SK-N-MC (cell line): ENCODE measurements around the gene TRANK1.

Source experiments
- DNase-seq: peaks from one replicate; pipeline ENCODE4 v3.0.0-alpha.2; 2011; ENCODE audit warnings: low read depth, low spot score
- H3K27ac ChIP-seq: fragments of 200-600 bp; sonication (generic); 2 replicates; pipeline ENCODE4 v1.5.1; 2016; ENCODE audit warnings: mixed run types
- H3K36me3 ChIP-seq: fragments of 200-600 bp; sonication (generic); 2 replicates; pipeline ENCODE4 v1.6.1; 2017; ENCODE audit warnings: antibody characterized with exemption, low read length, mixed read lengths; ENCODE audit not compliant: insufficient read depth
- H3K4me3 ChIP-seq: fragments of 200-600 bp; sonication (generic); 2 replicates; pipeline ENCODE4 v1.5.1; 2016
- H3K9ac ChIP-seq: fragments of 200-600 bp; sonication (generic); 2 replicates; pipeline ENCODE4 v1.8.0; 2017; ENCODE audit warnings: mixed run types, mixed read lengths; ENCODE audit not compliant: insufficient read length
- H3K9me3 ChIP-seq: fragments of 200-600 bp; sonication (generic); 2 replicates; pipeline ENCODE4 v1.6.1; 2017; ENCODE audit warnings: low read depth, mild to moderate bottlenecking, antibody characterized with exemption, low read length, moderate library complexity, mixed read lengths
- EZH2 ChIP-seq: fragments of 200-600 bp; sonication (generic); IDR thresholded peaks from one replicate; pipeline ENCODE4 v1.6.1; 2017; ENCODE audit warnings: antibody characterized with exemption
- FOXP2 ChIP-seq: optimal IDR thresholded peaks from 2 replicates; pipeline ENCODE3; 2011; ENCODE audit warnings: mild to moderate bottlenecking, moderate library complexity; ENCODE audit not compliant: insufficient read depth; ENCODE audit errors: extremely low read length, control extremely low read depth
- POLR2AphosphoS5 ChIP-seq: IDR thresholded peaks from 2 replicates; pipeline ENCODE4 v1.6.1; 2012; ENCODE audit warnings: mild to moderate bottlenecking, low read depth, low read length, borderline replicate concordance

TRANK1 gene

DNA sequence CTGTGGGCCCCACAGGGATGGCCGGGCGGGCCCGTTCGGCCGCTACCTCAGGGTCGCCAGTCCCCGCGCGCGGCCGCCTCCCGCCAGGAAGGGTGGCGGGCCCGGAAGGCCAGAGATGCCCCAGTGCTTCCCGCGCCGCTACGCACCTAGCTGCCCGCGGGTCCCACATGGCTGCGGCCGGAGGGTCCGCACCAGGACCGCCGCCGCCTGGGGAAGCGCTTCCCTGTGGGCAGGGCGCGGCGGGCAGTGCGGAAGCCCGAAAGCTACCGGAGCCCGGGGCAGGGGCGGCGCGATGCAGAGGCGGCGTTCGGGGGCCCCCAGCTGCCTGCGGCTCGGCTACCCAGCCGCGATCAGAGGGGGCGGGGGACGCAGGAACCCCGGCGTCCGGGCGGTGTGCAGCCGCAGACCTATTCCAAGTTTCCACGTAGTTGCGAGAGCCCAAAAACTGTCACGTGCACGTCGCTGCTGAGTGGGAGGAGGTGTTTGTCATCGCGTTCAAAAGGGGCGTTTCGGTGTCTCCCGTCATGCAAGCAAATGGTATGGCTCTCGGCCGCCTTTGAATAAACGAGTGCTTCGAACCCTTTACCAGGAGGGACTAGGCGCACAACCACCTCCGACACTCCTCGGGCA, at the start of gene TRANK1:
Gene TRANK1 (minus strand): TSS at position 414 of the 630 bp plus-strand sequence. CDS start 245 bp downstream, at position 169.
- H3K9me3 ChIP-seq: no peaks in the 10 kb centered on the region
- no peak for TF ChIP-seq FOXP2
- no peak for TF ChIP-seq EZH2
- TF ChIP-seq POLR2AphosphoS5: no peak
- no peaks in the 10 kb centered on the region for H3K36me3 ChIP-seq
- no peak within 1 kb of the TSS for H3K4me3 ChIP-seq
- no peak within 1 kb of the TSS for H3K9ac ChIP-seq
- no peak for DNase-seq
- H3K27ac ChIP-seq: no peak within 1 kb of the TSS

DNA sequence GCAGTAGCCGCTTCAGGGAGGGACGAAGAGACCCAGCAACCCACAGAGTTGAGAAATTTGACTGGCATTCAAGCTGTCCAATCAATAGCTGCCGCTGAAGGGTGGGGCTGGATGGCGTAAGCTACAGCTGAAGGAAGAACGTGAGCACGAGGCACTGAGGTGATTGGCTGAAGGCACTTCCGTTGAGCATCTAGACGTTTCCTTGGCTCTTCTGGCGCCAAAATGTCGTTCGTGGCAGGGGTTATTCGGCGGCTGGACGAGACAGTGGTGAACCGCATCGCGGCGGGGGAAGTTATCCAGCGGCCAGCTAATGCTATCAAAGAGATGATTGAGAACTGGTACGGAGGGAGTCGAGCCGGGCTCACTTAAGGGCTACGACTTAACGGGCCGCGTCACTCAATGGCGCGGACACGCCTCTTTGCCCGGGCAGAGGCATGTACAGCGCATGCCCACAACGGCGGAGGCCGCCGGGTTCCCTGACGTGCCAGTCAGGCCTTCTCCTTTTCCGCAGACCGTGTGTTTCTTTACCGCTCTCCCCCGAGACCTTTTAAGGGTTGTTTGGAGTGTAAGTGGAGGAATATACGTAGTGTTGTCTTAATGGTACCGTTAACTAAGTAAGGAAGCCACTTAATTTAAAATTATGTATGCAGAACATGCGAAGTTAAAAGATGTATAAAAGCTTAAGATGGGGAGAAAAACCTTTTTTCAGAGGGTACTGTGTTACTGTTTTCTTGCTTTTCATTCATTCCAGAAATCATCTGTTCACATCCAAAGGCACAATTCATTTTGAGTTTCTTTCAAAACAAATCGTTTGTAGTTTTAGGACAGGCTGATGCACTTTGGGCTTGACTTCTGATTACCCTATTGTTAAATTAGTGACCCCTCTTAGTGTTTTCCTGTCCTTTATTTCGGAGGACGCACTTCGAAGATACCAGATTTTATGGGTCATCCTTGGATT, 48.8 kb upstream of the TRANK1 start, which contains the start of gene MLH1:
Gene MLH1 (plus strand): TSS at position 193 of the 958 bp plus-strand sequence. CDS start 30 bp downstream, at position 223.
- H3K27ac ChIP-seq: peak within 1 kb of the TSS; percentile 95

DNA sequence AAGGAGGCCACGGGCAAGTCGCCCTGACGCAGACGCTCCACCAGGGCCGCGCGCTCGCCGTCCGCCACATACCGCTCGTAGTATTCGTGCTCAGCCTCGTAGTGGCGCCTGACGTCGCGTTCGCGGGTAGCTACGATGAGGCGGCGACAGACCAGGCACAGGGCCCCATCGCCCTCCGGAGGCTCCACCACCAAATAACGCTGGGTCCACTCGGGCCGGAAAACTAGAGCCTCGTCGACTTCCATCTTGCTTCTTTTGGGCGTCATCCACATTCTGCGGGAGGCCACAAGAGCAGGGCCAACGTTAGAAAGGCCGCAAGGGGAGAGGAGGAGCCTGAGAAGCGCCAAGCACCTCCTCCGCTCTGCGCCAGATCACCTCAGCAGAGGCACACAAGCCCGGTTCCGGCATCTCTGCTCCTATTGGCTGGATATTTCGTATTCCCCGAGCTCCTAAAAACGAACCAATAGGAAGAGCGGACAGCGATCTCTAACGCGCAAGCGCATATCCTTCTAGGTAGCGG, 48.0 kb upstream of the TRANK1 start, which contains the start of gene EPM2AIP1:
Gene EPM2AIP1 (minus strand): TSS at position 326 of the 520 bp plus-strand sequence. CDS start 54 bp downstream, at position 272.
- no peak for DNase-seq
- peak within 1 kb of the TSS; percentile 95 for H3K27ac ChIP-seq
- peak within 1 kb of the TSS; percentile 98 for H3K9ac ChIP-seq
- peaks cover 35% of the 10 kb centered on the region for H3K36me3 ChIP-seq
- peak; percentile 57; the same call in 1 of the 2 replicates for TF ChIP-seq POLR2AphosphoS5
- TF ChIP-seq EZH2: no peak
- TF ChIP-seq FOXP2: no peak
- peak within 1 kb of the TSS; percentile 91 for H3K4me3 ChIP-seq
- no peaks in the 10 kb centered on the region for H3K9me3 ChIP-seq

More for the DNA sequence above, 48.8 kb upstream of the TRANK1 start, which contains the start of gene MLH1:
- Histone ChIP-seq H3K36me3 (peaks cover 40% of the 10 kb centered on the region), H3K4me3 (peak within 1 kb of the TSS; percentile 91), H3K9me3 (no peaks in the 10 kb centered on the region), H3K9ac (peak within 1 kb of the TSS; percentile 98)
- peak; percentile 98 for DNase-seq
- TF ChIP-seq EZH2 (no peak), FOXP2 (no peak), POLR2AphosphoS5 (peak; percentile 46; the same call in 1 of the 2 replicates)

DNA sequence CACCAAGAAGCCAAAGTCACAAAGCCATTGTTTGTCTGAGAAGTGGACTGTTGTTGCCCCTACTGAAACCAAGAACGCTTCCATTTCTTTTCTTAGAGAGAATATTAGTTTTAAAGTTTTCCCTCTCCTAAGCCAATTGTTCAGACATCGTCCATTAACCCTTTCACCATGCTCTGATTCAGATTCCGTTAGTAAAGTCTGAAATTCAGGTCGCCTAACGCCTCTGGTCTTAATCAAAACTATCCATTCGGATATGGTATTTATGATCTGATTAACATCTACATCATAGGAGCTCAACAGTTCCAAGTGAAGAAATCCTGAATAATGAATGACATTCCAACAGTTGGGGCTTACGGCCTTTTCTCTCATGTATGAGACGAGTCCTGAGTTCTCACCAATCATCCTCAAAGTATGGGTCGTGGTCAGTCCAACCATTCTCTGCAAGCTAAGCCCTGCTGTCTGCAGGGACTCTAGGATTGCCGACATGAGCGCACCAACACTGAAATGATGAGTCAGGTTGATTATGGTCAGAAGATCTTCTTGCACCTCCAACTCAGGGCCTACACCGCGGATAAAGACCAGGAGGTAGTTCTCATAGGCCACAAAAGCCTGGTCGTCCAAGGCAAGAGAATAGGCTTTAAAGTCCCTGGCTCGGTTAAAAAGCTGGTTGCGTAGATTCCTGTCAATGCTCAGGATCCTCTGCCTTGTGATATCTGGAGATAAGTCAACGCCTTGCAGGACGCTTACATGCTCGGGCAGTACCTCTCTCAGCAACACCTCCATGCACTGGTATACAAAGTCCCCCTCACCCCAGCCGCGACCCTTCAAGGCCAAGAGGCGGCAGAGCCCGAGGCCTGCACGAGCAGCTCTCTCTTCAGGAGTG, 47.3 kb upstream of the TRANK1 start:
- Histone ChIP-seq H3K36me3 (peaks cover 35% of the 10 kb centered on the region), H3K9me3 (no peaks in the 10 kb centered on the region), H3K9ac (peak overlapping the region; percentile 88), H3K27ac (peak overlapping the region; percentile 84; the same call in 1 of the 2 replicates), H3K4me3 (peak overlapping the region; percentile 82)
- no peak for TF ChIP-seq POLR2AphosphoS5
- TF ChIP-seq EZH2: no peak
- no peak for TF ChIP-seq FOXP2
- DNase-seq: no peak

DNA sequence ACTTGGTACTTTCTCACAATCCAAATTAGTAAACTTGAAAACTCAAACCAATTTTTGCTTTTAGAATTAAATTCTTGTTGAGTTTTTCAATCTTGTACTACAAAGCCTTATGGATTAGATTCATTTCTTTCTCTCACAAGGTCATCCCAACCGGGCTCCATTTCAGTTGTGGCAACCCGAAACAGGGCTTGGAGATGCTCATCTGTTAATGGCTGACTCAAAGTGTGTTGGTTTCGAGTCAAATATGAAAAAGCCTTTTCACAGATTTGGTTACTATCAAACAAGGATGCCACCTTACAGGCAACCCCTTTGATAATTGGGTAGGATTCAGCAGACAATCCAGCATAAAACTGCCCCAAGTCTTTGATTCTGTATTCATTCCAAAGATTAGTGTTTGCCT, 46.3 kb upstream of the TRANK1 start:
- peak overlapping the region; percentile 88 for H3K9ac ChIP-seq
- H3K9me3 ChIP-seq: no peaks in the 10 kb centered on the region
- peak overlapping the region; percentile 82 for H3K4me3 ChIP-seq
- peaks cover 31% of the 10 kb centered on the region for H3K36me3 ChIP-seq
- no peak for DNase-seq
- TF ChIP-seq FOXP2: no peak
- no peak overlapping the region for H3K27ac ChIP-seq

DNA sequence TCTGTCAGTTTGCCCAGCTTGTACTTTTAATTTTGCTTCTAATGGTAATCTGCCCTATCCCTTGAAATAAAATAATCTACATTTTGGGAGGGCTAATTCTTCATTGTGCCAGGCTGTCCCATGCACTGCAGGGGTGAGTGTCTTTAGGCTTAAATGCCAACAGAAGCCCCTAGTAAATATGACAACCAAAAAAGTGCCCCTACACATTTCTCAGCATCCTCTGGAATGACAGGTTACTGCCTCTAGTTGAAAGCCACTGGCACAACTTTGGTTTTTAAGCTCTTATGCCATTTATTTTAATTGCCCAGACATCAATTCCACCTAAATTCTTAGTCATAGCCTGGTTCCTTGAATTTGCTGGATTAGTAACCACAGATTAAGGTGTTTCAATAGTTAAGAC, 44.7 kb upstream of the TRANK1 start:
- Histone ChIP-seq H3K9ac (no peak overlapping the region), H3K4me3 (peak overlapping the region; percentile 82), H3K27ac (peak overlapping the region; percentile 50)

DNA sequence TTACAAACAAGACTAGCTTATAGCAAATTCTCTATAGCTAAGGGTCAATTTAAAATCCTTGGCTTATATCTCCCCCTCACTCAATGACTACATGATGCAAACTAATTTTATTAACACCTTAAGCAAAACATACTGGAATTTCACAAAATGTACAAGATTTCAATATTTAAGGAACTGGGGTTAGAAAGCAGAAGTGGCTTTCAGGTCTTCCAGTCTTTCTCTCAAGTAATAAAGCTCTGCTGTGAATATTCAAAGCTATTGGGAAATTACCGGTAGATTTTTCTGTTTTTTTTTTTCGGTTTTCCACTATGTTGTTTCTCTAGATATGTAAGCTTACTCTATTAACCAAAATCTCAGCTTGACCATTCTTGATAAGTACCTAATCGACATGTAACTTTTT, 44.2 kb upstream of the TRANK1 start:
- Histone ChIP-seq H3K36me3 (peaks cover 49% of the 10 kb centered on the region), H3K27ac (peak overlapping the region; percentile 50), H3K9me3 (no peaks in the 10 kb centered on the region), H3K9ac (peak overlapping the region; percentile 45), H3K4me3 (peak overlapping the region; percentile 82)
- no peak for TF ChIP-seq POLR2AphosphoS5
- no peak for TF ChIP-seq FOXP2
- TF ChIP-seq EZH2: no peak
- DNase-seq: no peak

More for the DNA sequence above, 44.7 kb upstream of the TRANK1 start:
- peaks cover 44% of the 10 kb centered on the region for H3K36me3 ChIP-seq
- TF ChIP-seq POLR2AphosphoS5 (no peak), FOXP2 (no peak), EZH2 (no peak)
- DNase-seq: no peak
- H3K9me3 ChIP-seq: no peaks in the 10 kb centered on the region
